Measurements from ENCODE around the gene ATXN7L3B.

Gene ATXN7L3B

GRCh38 chr12:74539765-74540526, 2.3 kb downstream of the ATXN7L3B start:
- intact Hi-C loops (cut with DNase I): loop anchor here (10.0 kb wide), 1 partner anchor 105 kb away; no protein-coding TSS in a partner anchor

GRCh38 chr12:74541074-74541473, 3.4 kb downstream of the ATXN7L3B start:
- intact Hi-C loops (cut with DNase I): loop anchor here (10.0 kb wide), 1 partner anchor 104 kb away; no protein-coding TSS in a partner anchor
- DNase-seq: no peak

More at GRCh38 chr12:74539765-74540526, 2.3 kb downstream of the ATXN7L3B start:
- no peak for DNase-seq

DNA sequence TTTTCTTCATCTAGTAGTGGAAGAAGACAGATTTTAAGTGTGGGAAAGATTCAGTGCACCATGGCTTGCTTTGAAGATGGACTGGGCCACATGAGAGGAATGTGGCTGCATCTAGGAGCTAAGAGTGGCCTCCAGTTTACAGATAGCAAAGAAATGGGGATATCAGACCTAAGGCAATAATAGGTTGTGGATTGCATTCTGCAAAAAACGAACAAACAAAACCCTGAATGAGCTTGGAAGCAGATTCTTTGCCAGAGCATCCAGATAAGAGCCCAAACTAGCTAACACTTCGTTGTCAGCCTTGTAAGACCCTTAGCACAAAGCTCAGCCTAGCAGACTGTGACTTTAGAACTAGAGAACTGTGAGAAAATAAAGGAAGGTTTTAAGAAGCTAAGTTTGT, 9.6 kb downstream of the ATXN7L3B start:
- DNase-seq: no peak
- intact Hi-C loops (cut with DNase I): loop anchor here (10.0 kb wide), 1 partner anchor 98 kb away; no protein-coding TSS in a partner anchor

- intact Hi-C loops (cut with DNase I): no loop called here
Observed at GRCh38 chr12:74551291-74551690, 13.7 kb downstream of the ATXN7L3B start.

DNA sequence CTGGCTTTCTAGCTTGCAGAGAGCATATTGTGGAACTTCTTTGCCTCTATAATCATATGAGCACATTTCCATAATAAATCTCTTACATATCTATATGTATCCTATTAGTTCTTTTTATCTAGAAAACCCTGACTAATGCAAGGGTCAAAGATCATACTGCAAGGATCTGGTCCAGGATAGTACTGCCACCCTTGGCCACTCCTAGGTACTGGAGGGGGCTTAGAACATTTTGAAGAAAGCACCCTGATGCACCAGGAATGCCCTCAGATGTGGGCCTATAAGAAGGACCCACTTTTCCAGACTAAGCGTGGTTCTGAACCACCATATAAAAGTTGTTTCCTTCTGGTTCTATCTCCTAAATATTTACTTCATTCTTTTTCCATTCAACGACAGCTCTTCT, 14.6 kb downstream of the ATXN7L3B start:
- no peak for DNase-seq
- intact Hi-C loops (cut with DNase I): no loop called here

More at GRCh38 chr12:74551291-74551690, 13.7 kb downstream of the ATXN7L3B start:
- no peak for DNase-seq

GRCh38 chr12:74559728-74560127, 22.1 kb downstream of the ATXN7L3B start:
- no peak for DNase-seq
- intact Hi-C loops (cut with DNase I): no loop called here

- intact Hi-C loops (cut with DNase I): no loop called here
- no peak for DNase-seq
Observed at GRCh38 chr12:74563927-74564326, 26.3 kb downstream of the ATXN7L3B start.

GRCh38 chr12:74578486-74578885, 40.9 kb downstream of the ATXN7L3B start:
- intact Hi-C loops (cut with DNase I): no loop called here
- DNase-seq: no peak

DNA sequence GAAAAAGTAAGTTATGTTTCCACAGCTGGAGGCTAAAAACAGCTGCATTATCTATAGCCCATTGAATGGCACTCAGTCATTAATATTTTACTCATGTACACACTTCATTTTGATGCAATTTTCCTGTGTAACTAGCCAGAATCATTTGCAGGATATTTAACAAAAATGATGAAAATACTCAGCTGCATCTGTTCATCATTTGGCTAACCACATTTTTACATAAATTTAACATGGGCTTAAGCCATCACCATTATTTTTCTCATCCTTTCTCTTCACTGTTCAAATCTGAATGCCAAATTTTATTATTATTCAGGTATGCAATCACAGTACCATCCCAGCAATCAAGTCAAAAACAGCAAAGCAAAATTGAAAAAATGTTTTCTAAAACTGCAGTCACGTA, 41.8 kb downstream of the ATXN7L3B start:
- intact Hi-C loops (cut with DNase I): no loop called here
- no peak for DNase-seq

- intact Hi-C loops (cut with DNase I): no loop called here
- DNase-seq: no peak
Observed at GRCh38 chr12:74579981-74580380, 42.3 kb downstream of the ATXN7L3B start.

DNA sequence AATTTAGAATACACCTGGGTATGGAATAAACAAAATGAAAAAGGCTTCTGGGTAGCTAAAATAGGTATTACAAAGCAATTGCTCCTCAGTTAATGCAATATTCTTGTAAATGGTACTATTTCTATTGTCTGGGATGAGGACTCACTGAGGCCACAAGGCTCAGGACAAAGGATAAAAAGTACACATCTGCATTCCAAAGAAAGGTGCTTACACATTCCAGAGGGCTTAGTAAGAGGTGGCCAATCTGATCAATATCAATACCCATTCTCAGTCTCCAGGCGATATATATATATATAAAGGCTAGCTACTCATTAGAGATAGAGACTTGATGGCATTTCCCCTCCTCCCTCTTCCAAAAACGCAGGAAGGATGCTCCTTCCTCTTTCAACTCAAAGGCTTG, 43.8 kb downstream of the ATXN7L3B start:
- intact Hi-C loops (cut with DNase I): no loop called here
- no peak for DNase-seq

DNA sequence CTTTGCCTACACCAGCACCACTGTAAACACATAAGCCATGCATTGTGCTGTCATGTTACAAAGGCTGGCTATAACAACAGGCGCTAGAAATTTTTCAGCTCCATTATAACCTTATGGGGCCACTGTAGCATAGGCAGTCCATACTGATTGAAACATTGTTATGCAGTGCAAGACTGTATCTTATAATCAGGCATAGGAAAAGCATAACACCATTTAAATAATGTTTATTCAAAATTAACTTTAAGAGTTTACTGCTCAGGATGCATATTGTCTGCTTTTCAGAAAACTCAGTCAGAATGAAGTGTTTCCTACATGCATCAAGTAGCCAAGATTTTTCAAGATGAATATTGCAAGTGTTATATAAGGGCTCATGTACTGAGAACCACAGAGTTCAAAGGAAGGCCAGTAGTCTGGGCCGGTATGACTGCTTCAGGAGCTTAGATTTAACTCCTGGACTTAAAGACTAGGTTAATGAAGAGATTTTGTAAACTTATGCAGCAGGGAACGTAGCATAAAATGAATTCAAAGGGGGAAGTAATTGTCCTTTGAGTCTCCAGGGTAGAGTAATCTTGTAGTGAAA, 46.9 kb downstream of the ATXN7L3B start:
- DNase-seq: no peak
- intact Hi-C loops (cut with DNase I): no loop called here

- intact Hi-C loops (cut with DNase I): no loop called here
- no peak for DNase-seq
Observed at GRCh38 chr12:74586251-74586650, 48.6 kb downstream of the ATXN7L3B start.
